ENCODE measurements around the gene XPO5. TPM values are rescaled to one million over a fixed set of nuclear protein-coding genes. Genes with fewer than 3 reads are reported as not detected.
A peak's percentile ranks its signal among the peaks of the same experiment; 100 is the strongest.

Gene XPO5
- total RNA-seq, 3 donors from 2014 or later, result 24.0 to 29.4 (median 29.2) TPM

- DNase-seq (no peak), ATAC-seq (no peak)
- Histone ChIP-seq H3K9me3 (no peaks in the 10 kb centered on the region), H3K4me3 (peak overlapping the region; percentile 20), H3K4me1 (ENCODE audit: low read depth) (peaks cover 17% of the 10 kb centered on the region), H3K36me3 (ENCODE audit: low read depth) (no peaks in the 10 kb centered on the region)
- intact Hi-C loops (cut with DNase I, micrococcal nuclease), result loop anchor here (5.0 to 10.0 kb wide), 3 partner anchors 55 to 125 kb away; partner anchors contain the start of gene DLK2 (in 1 of the 2)
- TF ChIP-seq CTCF (IDR thresholded peaks at IDR 0.05), result no peak
These were observed 66.5 kb downstream of the XPO5 start for GRCh38 chr6:43509142-43509983.

GRCh38 chr6:43508481-43509141, 67.2 kb downstream of the XPO5 start:
- Histone ChIP-seq H3K4me3 (no peak overlapping the region), H3K4me1 (ENCODE audit: low read depth) (peaks cover 17% of the 10 kb centered on the region), H3K36me3 (ENCODE audit: low read depth) (no peaks in the 10 kb centered on the region), H3K9me3 (no peaks in the 10 kb centered on the region)
- no peak for ATAC-seq
- DNase-seq, result no peak
- TF ChIP-seq CTCF (IDR thresholded peaks at IDR 0.05), result no peak
- intact Hi-C loops (cut with DNase I, micrococcal nuclease), result loop anchor here (5.0 to 10.0 kb wide), 3 partner anchors 54 to 124 kb away; partner anchors contain the start of gene DLK2 (in 1 of the 2)

GRCh38 chr6:43506667-43507471, 69.0 kb downstream of the XPO5 start:
- peak; percentile 97 for TF ChIP-seq CTCF (IDR thresholded peaks at IDR 0.05)
- Histone ChIP-seq H3K4me3 (no peak overlapping the region), H3K4me1 (ENCODE audit: low read depth) (peaks cover 17% of the 10 kb centered on the region), H3K36me3 (ENCODE audit: low read depth) (no peaks in the 10 kb centered on the region), H3K9me3 (no peaks in the 10 kb centered on the region)
- intact Hi-C loops (cut with DNase I, micrococcal nuclease), result loop anchor here (5.0 to 10.0 kb wide), 3 partner anchors 52 to 122 kb away; partner anchors contain the start of gene DLK2 (in 1 of the 2)
- DNase-seq (peak in 2 of 3 donors; percentile 79 to 92), ATAC-seq (peak; percentile 68)

DNA sequence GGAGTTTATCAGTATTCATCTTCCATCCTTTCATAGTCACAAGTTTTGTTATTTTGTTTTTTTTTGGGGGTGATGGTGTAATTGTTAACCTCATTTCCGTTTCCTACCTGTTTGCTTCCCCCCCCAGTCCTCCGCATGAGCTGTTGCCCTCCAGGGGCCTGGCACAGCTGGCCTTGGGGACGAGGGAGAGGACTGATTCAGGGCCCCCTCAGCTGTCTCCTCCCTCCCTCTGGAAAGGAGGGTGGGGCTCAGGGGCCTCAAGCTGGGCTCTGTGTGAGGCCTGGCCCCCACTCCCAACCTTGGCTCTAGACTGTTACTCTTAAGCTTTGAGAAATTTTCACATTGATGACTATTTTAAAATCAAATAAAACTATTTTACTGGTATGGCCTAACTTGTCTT, 69.7 kb downstream of the XPO5 start:
- intact Hi-C loops (cut with DNase I, micrococcal nuclease), result loop anchor here (5.0 to 10.0 kb wide), 3 partner anchors 51 to 121 kb away; partner anchors contain the start of gene DLK2 (in 1 of the 2)
- H3K4me1 ChIP-seq (ENCODE audit: low read depth), result peaks cover 17% of the 10 kb centered on the region
- no peak for TF ChIP-seq CTCF (IDR thresholded peaks at IDR 0.05)
- H3K4me3 ChIP-seq, result no peak overlapping the region
- DNase-seq (no peak), ATAC-seq (no peak)
- H3K9me3 ChIP-seq, result no peaks in the 10 kb centered on the region
- H3K36me3 ChIP-seq (ENCODE audit: low read depth), result no peaks in the 10 kb centered on the region

GRCh38 chr6:43505718-43506117, 70.1 kb downstream of the XPO5 start:
- no peaks in the 10 kb centered on the region for H3K9me3 ChIP-seq
- H3K4me3 ChIP-seq, result no peak overlapping the region
- no peak for TF ChIP-seq CTCF (IDR thresholded peaks at IDR 0.05)
- DNase-seq, result no peak
- no peaks in the 10 kb centered on the region for H3K36me3 ChIP-seq (ENCODE audit: low read depth)
- intact Hi-C loops (cut with DNase I, micrococcal nuclease), result loop anchor here (5.0 to 10.0 kb wide), 3 partner anchors 51 to 121 kb away; partner anchors contain the start of gene DLK2 (in 1 of the 2)
- H3K4me1 ChIP-seq (ENCODE audit: low read depth), result peaks cover 13% of the 10 kb centered on the region
- ATAC-seq, result no peak
